ENCODE results near the gene LIMS2. TPM values are rescaled to one million over a fixed set of nuclear protein-coding genes. Genes with fewer than 3 reads are reported as not detected.

Gene LIMS2, protein sequence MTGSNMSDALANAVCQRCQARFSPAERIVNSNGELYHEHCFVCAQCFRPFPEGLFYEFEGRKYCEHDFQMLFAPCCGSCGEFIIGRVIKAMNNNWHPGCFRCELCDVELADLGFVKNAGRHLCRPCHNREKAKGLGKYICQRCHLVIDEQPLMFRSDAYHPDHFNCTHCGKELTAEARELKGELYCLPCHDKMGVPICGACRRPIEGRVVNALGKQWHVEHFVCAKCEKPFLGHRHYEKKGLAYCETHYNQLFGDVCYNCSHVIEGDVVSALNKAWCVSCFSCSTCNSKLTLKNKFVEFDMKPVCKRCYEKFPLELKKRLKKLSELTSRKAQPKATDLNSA
- 14.6 and 16.2 TPM in 2 replicates for polyA plus RNA-seq (2013)

DNA sequence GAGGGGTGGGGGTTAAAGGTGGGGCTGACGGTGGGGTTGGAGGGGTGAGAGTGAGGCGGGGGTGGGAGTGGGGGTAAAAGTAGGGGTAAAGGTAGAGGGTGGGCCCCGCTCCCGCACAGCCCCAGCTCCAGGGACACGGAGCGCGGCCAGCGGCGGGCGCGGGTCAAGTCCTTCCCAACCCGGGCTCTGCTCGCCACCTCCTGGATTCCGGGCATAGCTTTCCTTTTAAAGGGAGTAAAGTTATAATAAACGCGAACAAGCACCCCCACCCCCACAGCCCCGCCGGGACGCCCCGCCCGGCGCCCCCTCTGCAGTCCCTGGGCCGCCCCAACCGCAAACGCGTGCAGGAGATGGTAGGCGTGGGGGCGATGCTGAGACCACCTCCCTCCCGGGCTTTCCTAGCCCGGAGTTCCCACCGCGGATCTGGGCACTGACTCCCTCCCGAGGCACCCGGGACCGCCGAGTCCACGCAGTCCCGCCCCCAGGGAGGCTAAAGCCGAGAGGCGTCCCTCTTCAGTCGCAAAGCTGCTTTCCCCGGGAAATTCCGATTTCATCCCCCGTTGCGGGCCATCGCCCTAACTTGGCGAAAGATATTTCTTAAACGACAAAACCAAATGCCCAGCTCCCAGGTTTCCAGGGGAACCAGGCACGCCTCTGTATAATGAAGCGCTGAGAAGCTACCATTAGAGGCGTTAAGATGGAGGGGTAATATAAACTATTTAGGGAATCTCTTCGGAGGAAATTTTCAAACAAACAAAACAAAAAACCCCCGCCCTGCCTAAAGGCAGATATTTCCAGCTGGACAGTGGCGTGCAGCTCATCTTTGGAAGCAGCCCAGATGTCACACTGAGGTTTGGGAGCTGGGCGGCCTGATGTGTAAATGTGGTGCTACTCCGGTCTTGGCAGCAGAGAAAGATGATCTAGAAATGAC lies at the start of gene LIMS2:
Gene LIMS2, minus strand, starts transcription at position 200 of the 931 bp plus-strand sequence. CDS start 506 bp downstream, outside the sequence.
- Histone ChIP-seq H3K9ac (ENCODE audit: low read length) (peak within 1 kb of the TSS; percentile 68), H3K36me3 (ENCODE audit: control insufficient read depth in 1 of 2, insufficient read depth in 2 of 2, low read length in 2 of 2) (no peaks in the 10 kb centered on the region), H2AK5ac (ENCODE audit: low read length) (no peak within 1 kb of the TSS), H3K79me2 (ENCODE audit: control insufficient read depth, insufficient read depth, low read length, poor library complexity) (peaks cover 3% of the 10 kb centered on the region), H3K4me3 (ENCODE audit: low read depth, low read length) (peak within 1 kb of the TSS; percentile 83), H3K4ac (ENCODE audit: low read depth, low read length) (no peak within 1 kb of the TSS), H3K27me3 (ENCODE audit: insufficient read depth, low read length) (peaks cover 4% of the 10 kb centered on the region), H2AFZ (ENCODE audit: insufficient read depth, low read length, poor library complexity) (peak within 1 kb of the TSS; percentile 43), H3K9me3 (ENCODE audit: insufficient read depth, low read depth, low read length) (peaks cover 5% of the 10 kb centered on the region), H3K23ac (ENCODE audit: low read length) (no peak within 1 kb of the TSS), H4K91ac (ENCODE audit: low read depth, low read length) (peak within 1 kb of the TSS; percentile 46), H3K14ac (ENCODE audit: low read length) (peak within 1 kb of the TSS; percentile 25), H4K8ac (ENCODE audit: low read depth, low read length) (no peak within 1 kb of the TSS), H3K27ac (ENCODE audit: low read depth, low read length) (no peak within 1 kb of the TSS), H3K4me2 (ENCODE audit: low read length) (peak within 1 kb of the TSS; percentile 80), H4K12ac (ENCODE audit: low read depth, low read length) (peak within 1 kb of the TSS; percentile 54), H3K79me1 (ENCODE audit: low read length) (peaks cover 5% of the 10 kb centered on the region), H3K4me1 (ENCODE audit: control insufficient read depth in 1 of 2, insufficient read depth in 2 of 2, low read length in 2 of 2) (peaks cover 6 to 8% of the 10 kb centered on the region in 2 experiments), H2BK5ac (ENCODE audit: low read depth, low read length, poor library complexity) (no peak within 1 kb of the TSS), H3K18ac (ENCODE audit: low read length) (peak within 1 kb of the TSS; percentile 7), H2BK12ac (ENCODE audit: low read length) (no peak within 1 kb of the TSS), H2BK120ac (ENCODE audit: insufficient read depth, low read length, poor library complexity) (peak within 1 kb of the TSS; percentile 56)
- no CpG with 5 or more reads among the region's 56 CpGs for WGBS (ENCODE audit: extremely low coverage, insufficient coverage, insufficient read length)
- DNase-seq = peak; percentile 15 to 55

DNA sequence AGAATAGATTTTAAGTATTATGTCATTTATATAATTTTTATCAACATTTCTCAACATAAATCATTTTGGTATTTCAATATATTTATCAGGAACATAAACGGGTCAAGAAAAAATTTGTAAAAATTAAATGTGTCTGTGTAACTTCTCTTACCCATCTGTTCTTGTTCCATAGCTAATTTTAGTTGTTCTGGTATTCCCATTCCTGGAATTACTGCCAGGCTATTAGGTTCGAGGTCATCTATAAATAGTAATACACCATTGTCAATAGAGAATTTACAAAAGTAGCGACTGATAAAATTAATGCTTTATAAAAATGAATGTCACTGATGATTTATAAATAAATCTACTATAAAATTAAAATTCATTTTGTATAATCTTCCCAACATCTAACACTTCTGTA lies 47.5 kb upstream of the LIMS2 start:
- Histone ChIP-seq H2BK12ac (ENCODE audit: low read length) (no peak overlapping the region), H3K4ac (ENCODE audit: low read depth, low read length) (no peak overlapping the region), H2BK5ac (ENCODE audit: low read depth, low read length, poor library complexity) (no peak overlapping the region), H4K12ac (ENCODE audit: low read depth, low read length) (no peak overlapping the region), H3K23ac (ENCODE audit: low read length) (no peak overlapping the region), H3K36me3 (ENCODE audit: control insufficient read depth in 1 of 2, insufficient read depth in 2 of 2, low read length in 2 of 2) (peaks cover 24 to 33% of the 10 kb centered on the region in 2 experiments), H3K14ac (ENCODE audit: low read length) (no peak overlapping the region), H2BK120ac (ENCODE audit: insufficient read depth, low read length, poor library complexity) (no peak overlapping the region), H2AK5ac (ENCODE audit: low read length) (no peak overlapping the region), H3K79me1 (ENCODE audit: low read length) (no peaks in the 10 kb centered on the region), H3K9me3 (ENCODE audit: insufficient read depth, low read depth, low read length) (no peaks in the 10 kb centered on the region), H2AFZ (ENCODE audit: insufficient read depth, low read length, poor library complexity) (no peak overlapping the region), H3K4me3 (ENCODE audit: low read depth, low read length) (no peak overlapping the region), H3K9ac (ENCODE audit: low read length) (no peak overlapping the region), H3K18ac (ENCODE audit: low read length) (no peak overlapping the region), H3K27me3 (ENCODE audit: insufficient read depth, low read length) (no peaks in the 10 kb centered on the region), H3K27ac (ENCODE audit: low read depth, low read length) (no peak overlapping the region), H3K4me2 (ENCODE audit: low read length) (no peak overlapping the region), H3K79me2 (ENCODE audit: control insufficient read depth, insufficient read depth, low read length, poor library complexity) (no peaks in the 10 kb centered on the region), H3K4me1 (ENCODE audit: control insufficient read depth in 1 of 2, insufficient read depth in 2 of 2, low read length in 2 of 2) (no peaks in the 10 kb centered on the region), H4K8ac (ENCODE audit: low read depth, low read length) (no peak overlapping the region), H4K91ac (ENCODE audit: low read depth, low read length) (no peak overlapping the region)
- no CpG with 5 or more reads among the region's 3 CpGs for WGBS (ENCODE audit: extremely low coverage, insufficient coverage, insufficient read length)
- no peak for DNase-seq

DNA sequence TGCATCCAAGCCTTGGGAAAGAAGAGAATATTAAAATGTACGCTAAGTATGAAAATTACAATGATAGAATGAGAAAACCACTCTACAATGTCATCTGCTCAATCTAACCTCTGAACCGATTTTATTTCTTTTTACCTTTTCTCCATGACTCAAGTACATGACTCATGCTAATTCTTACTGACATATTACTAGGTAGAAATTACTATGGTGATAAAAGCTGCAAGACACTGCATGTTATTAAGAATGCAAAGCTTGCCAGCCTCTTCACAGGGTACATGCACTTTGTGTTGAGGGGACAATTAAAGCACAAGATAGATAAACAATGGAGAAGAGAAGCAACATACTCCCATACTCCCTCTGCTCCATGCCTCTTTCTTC lies 46.6 kb upstream of the LIMS2 start:
- H3K27me3 ChIP-seq (ENCODE audit: insufficient read depth, low read length) = no peaks in the 10 kb centered on the region
- no peak overlapping the region for H3K4me2 ChIP-seq (ENCODE audit: low read length)
- no peak overlapping the region for H3K9ac ChIP-seq (ENCODE audit: low read length)
- no peak overlapping the region for H2AFZ ChIP-seq (ENCODE audit: insufficient read depth, low read length, poor library complexity)
- H4K8ac ChIP-seq (ENCODE audit: low read depth, low read length) = no peak overlapping the region
- H4K91ac ChIP-seq (ENCODE audit: low read depth, low read length) = no peak overlapping the region
- H3K4me3 ChIP-seq (ENCODE audit: low read depth, low read length) = no peak overlapping the region
- no peak overlapping the region for H3K23ac ChIP-seq (ENCODE audit: low read length)
- no CpG with 5 or more reads among the region's 2 CpGs for WGBS (ENCODE audit: extremely low coverage, insufficient coverage, insufficient read length)
- peaks cover 24 to 35% of the 10 kb centered on the region in 2 experiments for H3K36me3 ChIP-seq (ENCODE audit: control insufficient read depth in 1 of 2, insufficient read depth in 2 of 2, low read length in 2 of 2)
- no peak overlapping the region for H3K18ac ChIP-seq (ENCODE audit: low read length)
- no peak overlapping the region for H2BK12ac ChIP-seq (ENCODE audit: low read length)
- no peak overlapping the region for H3K4ac ChIP-seq (ENCODE audit: low read depth, low read length)
- H3K79me1 ChIP-seq (ENCODE audit: low read length) = no peaks in the 10 kb centered on the region
- H3K4me1 ChIP-seq (ENCODE audit: control insufficient read depth in 1 of 2, insufficient read depth in 2 of 2, low read length in 2 of 2) = no peaks in the 10 kb centered on the region
- H2BK5ac ChIP-seq (ENCODE audit: low read depth, low read length, poor library complexity) = no peak overlapping the region
- peak in 1 of 2 donors; percentile 10 for DNase-seq
- H3K27ac ChIP-seq (ENCODE audit: low read depth, low read length) = no peak overlapping the region
- no peak overlapping the region for H4K12ac ChIP-seq (ENCODE audit: low read depth, low read length)
- no peaks in the 10 kb centered on the region for H3K79me2 ChIP-seq (ENCODE audit: control insufficient read depth, insufficient read depth, low read length, poor library complexity)
- no peak overlapping the region for H2BK120ac ChIP-seq (ENCODE audit: insufficient read depth, low read length, poor library complexity)
- H2AK5ac ChIP-seq (ENCODE audit: low read length) = no peak overlapping the region
- H3K9me3 ChIP-seq (ENCODE audit: insufficient read depth, low read depth, low read length) = no peaks in the 10 kb centered on the region
- no peak overlapping the region for H3K14ac ChIP-seq (ENCODE audit: low read length)

DNA sequence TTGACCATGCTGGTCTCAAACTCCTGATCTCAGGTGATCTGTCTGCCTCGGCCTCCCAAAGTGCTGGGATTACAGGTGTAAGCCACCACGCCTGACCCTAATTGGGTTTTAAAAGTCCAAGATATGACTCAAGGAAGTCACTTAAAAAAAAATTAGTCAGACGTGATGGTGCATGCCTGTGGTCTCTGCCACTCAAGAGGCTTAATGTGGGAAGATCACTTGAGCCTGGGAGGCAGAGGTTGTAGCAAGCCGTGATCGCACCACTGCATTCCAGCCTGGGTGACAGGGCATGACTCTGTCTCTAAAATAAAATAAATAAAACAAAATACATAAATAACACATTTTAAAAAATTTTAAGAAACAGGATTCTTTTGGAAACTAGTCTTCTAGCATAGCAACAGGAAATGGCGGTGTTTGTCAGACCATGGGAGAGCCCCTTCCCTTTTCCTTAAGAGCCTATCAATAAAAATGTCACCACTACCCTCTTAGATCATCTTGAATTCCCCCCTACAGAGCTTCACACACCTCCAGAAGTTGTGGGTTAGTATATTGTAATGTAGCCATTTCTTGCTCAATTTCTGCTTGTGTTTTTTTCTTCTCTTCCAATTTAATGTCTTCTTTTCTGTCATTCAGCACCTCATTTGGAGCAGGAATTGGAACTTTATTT lies 46.1 kb upstream of the LIMS2 start:
- no CpG with 5 or more reads among the region's 6 CpGs for WGBS (ENCODE audit: extremely low coverage, insufficient coverage, insufficient read length)
- H3K36me3 ChIP-seq (ENCODE audit: control insufficient read depth in 1 of 2, insufficient read depth in 2 of 2, low read length in 2 of 2) = peaks cover 26 to 39% of the 10 kb centered on the region in 2 experiments
- no peaks in the 10 kb centered on the region for H3K79me2 ChIP-seq (ENCODE audit: control insufficient read depth, insufficient read depth, low read length, poor library complexity)
- H3K27me3 ChIP-seq (ENCODE audit: insufficient read depth, low read length) = no peaks in the 10 kb centered on the region
- no peak overlapping the region for H3K4me3 ChIP-seq (ENCODE audit: low read depth, low read length)
- H3K4me1 ChIP-seq (ENCODE audit: control insufficient read depth in 1 of 2, insufficient read depth in 2 of 2, low read length in 2 of 2) = no peaks in the 10 kb centered on the region
- no peak overlapping the region for H3K4me2 ChIP-seq (ENCODE audit: low read length)
- H2BK120ac ChIP-seq (ENCODE audit: insufficient read depth, low read length, poor library complexity) = no peak overlapping the region
- H3K79me1 ChIP-seq (ENCODE audit: low read length) = no peaks in the 10 kb centered on the region
- H3K4ac ChIP-seq (ENCODE audit: low read depth, low read length) = no peak overlapping the region
- no peaks in the 10 kb centered on the region for H3K9me3 ChIP-seq (ENCODE audit: insufficient read depth, low read depth, low read length)
- DNase-seq = peak in 1 of 2 donors; percentile 18
- H2AK5ac ChIP-seq (ENCODE audit: low read length) = no peak overlapping the region
- no peak overlapping the region for H2BK12ac ChIP-seq (ENCODE audit: low read length)
- H3K18ac ChIP-seq (ENCODE audit: low read length) = no peak overlapping the region
- H2BK5ac ChIP-seq (ENCODE audit: low read depth, low read length, poor library complexity) = no peak overlapping the region
- no peak overlapping the region for H2AFZ ChIP-seq (ENCODE audit: insufficient read depth, low read length, poor library complexity)
- no peak overlapping the region for H3K9ac ChIP-seq (ENCODE audit: low read length)
- no peak overlapping the region for H4K8ac ChIP-seq (ENCODE audit: low read depth, low read length)
- no peak overlapping the region for H3K23ac ChIP-seq (ENCODE audit: low read length)
- H4K12ac ChIP-seq (ENCODE audit: low read depth, low read length) = no peak overlapping the region
- H4K91ac ChIP-seq (ENCODE audit: low read depth, low read length) = no peak overlapping the region
- H3K27ac ChIP-seq (ENCODE audit: low read depth, low read length) = no peak overlapping the region
- H3K14ac ChIP-seq (ENCODE audit: low read length) = no peak overlapping the region

All from trophoblast cell (in vitro differentiated cells and primary cell).